GM19023 (cell line): Measurements from ENCODE around the gene PLCG2.
"Not testable (repeated sequence)": the region's sequence is repeated elsewhere in the genome, so short reads cannot be mapped to it uniquely, and the experiment has no call there.

Experiments used
- ATAC-seq: cut with Tn5 transposase; IDR thresholded peaks from one replicate; pipeline ENCODE4 v1.9.1; 2021; ENCODE audit warnings: mild to moderate bottlenecking, moderate library complexity; ENCODE audit not compliant: unreplicated experiment

Gene PLCG2

GRCh38 chr16:81934711-81935110 lies 155.6 kb downstream of the PLCG2 start:
- ATAC-seq: not testable (repeated sequence)

GRCh38 chr16:81936209-81937000 lies 157.3 kb downstream of the PLCG2 start:
- no peak for ATAC-seq

- no peak for ATAC-seq
These were observed 158.4 kb downstream of the PLCG2 start for GRCh38 chr16:81937305-81938038.

GRCh38 chr16:81938326-81939163 lies 159.5 kb downstream of the PLCG2 start:
- ATAC-seq: no peak

GRCh38 chr16:81939164-81940056 lies 160.3 kb downstream of the PLCG2 start:
- ATAC-seq: no peak

- no peak for ATAC-seq
These were observed 161.9 kb downstream of the PLCG2 start for GRCh38 chr16:81940781-81941560.

- ATAC-seq: no peak
These were observed 163.0 kb downstream of the PLCG2 start for GRCh38 chr16:81942007-81942601.

- ATAC-seq: no peak
These were observed 166.6 kb downstream of the PLCG2 start for GRCh38 chr16:81945665-81946064.

GRCh38 chr16:81946206-81946605 lies 167.1 kb downstream of the PLCG2 start:
- ATAC-seq: no peak

- ATAC-seq: no peak
These were observed 172.5 kb downstream of the PLCG2 start for GRCh38 chr16:81951564-81951963.

GRCh38 chr16:81956213-81956948 lies 177.3 kb downstream of the PLCG2 start:
- no peak for ATAC-seq

GRCh38 chr16:81964808-81965207 lies 185.7 kb downstream of the PLCG2 start:
- ATAC-seq: no peak

- ATAC-seq: no peak
These were observed 188.3 kb downstream of the PLCG2 start for GRCh38 chr16:81967358-81967757.

GRCh38 chr16:81971853-81972252 lies 192.8 kb downstream of the PLCG2 start:
- ATAC-seq: no peak

- no peak for ATAC-seq
These were observed 194.6 kb downstream of the PLCG2 start for GRCh38 chr16:81973737-81974136.

- ATAC-seq: no peak
These were observed 196.5 kb downstream of the PLCG2 start for GRCh38 chr16:81975637-81976036.

- not testable (repeated sequence) for ATAC-seq
These were observed 198.3 kb downstream of the PLCG2 start for GRCh38 chr16:81977335-81977942.

GRCh38 chr16:81987121-81987520 lies 208.0 kb downstream of the PLCG2 start:
- no peak for ATAC-seq
